WI38 (cell line): ENCODE results near the gene HTR3B.
"Not testable (repeated sequence)": the region's sequence is repeated elsewhere in the genome, so short reads cannot be mapped to it uniquely, and the experiment has no call there.

ENCODE experiments used
- H3K4me3 ChIP-seq: 2 replicates; pipeline ENCODE4 v1.5.1; 2011; ENCODE audit warnings: low read depth, mild to moderate bottlenecking, control low read depth, low read length
- TF ChIP-seq, protein P1 (sequence below): IDR thresholded peaks from 2 replicates; pipeline ENCODE4 v1.5.1; 2012; ENCODE audit warnings: low read depth, mild to moderate bottlenecking, control low read depth, low read length

HTR3B gene

DNA sequence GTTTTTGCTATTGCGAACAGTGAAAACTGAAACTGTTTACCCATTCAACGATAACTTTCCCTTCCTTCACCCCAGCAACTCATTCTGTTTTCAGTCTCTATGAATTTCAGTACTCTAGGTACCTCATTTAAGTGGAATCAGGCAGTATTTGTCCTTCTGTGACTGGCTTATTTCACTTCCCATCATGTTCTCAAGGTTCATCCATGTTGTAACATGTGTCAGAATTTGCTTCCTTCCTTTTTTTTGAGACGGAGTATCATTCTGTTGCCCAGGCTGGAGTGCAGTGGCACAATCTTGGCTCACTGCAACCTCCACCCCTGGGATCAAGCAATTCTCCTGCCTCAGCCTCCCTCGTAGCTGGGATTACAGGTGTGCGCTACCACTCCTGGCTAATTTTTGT lies 23.7 kb downstream of the HTR3B start:
- no peak overlapping the region for H3K4me3 ChIP-seq
- TF ChIP-seq, protein P1, sequence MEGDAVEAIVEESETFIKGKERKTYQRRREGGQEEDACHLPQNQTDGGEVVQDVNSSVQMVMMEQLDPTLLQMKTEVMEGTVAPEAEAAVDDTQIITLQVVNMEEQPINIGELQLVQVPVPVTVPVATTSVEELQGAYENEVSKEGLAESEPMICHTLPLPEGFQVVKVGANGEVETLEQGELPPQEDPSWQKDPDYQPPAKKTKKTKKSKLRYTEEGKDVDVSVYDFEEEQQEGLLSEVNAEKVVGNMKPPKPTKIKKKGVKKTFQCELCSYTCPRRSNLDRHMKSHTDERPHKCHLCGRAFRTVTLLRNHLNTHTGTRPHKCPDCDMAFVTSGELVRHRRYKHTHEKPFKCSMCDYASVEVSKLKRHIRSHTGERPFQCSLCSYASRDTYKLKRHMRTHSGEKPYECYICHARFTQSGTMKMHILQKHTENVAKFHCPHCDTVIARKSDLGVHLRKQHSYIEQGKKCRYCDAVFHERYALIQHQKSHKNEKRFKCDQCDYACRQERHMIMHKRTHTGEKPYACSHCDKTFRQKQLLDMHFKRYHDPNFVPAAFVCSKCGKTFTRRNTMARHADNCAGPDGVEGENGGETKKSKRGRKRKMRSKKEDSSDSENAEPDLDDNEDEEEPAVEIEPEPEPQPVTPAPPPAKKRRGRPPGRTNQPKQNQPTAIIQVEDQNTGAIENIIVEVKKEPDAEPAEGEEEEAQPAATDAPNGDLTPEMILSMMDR: no peak

DNA sequence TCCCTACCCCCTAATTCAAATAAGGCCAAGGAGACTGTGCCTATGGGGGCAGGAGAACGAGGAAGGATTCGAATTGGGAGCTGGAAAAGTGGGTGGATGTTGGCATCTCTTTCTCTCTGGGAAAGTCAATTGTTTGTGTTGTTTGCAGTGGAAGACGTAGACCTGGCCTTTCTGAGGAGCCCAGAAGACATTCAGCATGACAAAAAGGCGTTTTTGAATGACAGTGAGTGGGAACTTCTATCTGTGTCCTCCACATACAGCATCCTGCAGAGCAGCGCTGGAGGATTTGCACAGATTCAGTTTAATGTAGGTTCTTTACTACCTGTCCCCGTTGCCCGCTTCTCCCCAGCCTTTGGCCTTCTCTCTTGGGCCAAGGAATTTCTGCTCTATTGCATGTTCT lies 28.2 kb downstream of the HTR3B start:
- no peak overlapping the region for H3K4me3 ChIP-seq
- TF ChIP-seq, protein P1: no peak

DNA sequence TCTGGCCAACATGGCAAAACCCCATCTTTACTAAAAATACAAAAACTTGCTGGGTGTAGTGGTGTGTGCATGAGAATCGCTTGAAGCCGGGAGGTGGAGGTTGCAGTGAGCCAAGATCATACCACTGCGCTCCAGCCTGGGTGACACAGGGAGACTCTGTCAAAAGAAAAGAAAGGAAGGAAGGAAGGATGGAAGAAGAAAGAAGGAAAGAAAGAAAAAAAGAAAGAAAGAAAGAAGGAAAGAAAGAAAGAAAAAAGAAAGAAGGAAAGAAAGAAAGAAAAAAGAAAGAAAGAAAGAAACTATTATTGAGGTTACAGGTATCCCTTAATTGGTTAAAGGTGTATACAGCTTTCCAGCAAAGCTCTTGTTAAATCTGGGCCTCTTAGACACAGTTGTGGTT lies 29.6 kb downstream of the HTR3B start:
- H3K4me3 ChIP-seq: not testable (repeated sequence)

DNA sequence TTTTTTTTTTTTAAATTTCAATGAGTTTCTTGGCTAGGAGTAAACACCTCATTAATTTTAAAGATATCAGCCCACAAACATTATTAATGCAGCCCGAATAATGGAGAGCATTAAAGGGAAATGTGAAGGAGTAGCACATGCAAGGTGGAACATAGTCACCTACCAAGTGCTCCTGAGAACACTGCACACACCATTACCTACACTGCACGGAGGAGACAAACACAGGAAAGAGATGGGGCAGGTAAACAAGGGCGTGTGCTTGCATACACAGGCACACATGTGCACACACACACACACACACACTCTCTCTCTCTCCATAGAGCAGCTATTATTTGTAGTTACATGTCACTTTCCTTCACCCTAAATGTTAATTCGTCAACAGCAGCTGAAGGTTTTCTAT lies 30.2 kb downstream of the HTR3B start:
- TF ChIP-seq, protein P1: no peak
- no peak overlapping the region for H3K4me3 ChIP-seq

DNA sequence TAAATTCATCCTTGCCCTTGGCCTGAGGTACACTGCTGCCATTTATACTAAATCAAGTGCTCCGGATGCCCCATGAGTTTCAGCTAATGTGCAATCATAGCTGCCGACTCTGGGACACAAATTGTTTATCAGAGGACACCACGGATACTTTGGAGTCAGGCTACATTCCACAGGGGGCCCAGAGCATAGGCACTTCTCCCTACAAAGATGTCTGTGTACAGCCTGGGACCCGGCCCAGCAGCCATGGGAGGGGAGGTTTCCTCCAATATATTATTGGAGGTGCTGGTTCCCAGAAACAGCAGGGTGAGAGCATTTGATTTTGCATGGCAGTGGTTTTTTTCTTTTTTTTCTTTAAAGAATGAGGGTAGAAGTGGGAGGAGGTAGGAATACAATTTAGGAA lies 31.3 kb downstream of the HTR3B start:
- TF ChIP-seq, protein P1: no peak
- H3K4me3 ChIP-seq: no peak overlapping the region

DNA sequence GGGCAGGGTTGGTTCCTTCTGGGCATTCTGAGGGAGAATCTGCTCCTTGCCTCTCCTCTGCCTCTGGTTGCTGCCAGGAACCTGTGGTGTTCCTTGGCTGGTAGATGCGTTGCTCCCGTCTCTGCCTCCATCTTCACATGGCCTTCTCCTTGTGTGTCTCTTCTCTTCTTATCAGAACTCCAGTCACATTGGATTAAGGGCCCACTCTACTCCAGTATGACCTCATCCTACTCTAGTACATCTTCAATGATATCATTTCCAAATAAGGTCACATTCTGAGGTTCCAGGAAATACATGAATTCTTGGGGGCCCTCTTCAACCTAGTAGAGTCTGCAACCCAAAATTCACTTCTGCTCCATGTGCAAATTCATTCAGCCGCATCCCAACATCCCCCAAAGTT lies 33.3 kb downstream of the HTR3B start:
- no peak overlapping the region for H3K4me3 ChIP-seq
- TF ChIP-seq, protein P1: no peak

DNA sequence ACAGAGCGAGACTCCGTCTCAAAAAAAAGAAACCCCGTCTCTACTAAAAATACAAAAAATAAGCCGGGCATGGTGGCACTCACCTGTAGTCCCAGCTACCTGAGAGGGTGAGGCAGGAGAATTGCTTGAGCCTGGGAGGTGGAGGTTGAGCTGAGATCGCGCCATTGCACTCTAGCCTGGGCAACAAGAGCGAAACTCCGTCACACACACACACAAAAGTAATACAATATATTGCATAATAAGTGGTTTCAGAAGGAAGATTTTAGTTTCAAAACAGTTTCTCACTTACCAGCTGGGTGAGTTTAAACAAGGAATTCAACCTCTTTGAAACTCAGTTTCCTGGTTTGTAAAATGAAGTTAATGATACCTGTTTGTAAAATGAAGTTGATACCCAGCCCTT lies 37.7 kb downstream of the HTR3B start:
- H3K4me3 ChIP-seq: no peak overlapping the region
- TF ChIP-seq, protein P1: no peak

DNA sequence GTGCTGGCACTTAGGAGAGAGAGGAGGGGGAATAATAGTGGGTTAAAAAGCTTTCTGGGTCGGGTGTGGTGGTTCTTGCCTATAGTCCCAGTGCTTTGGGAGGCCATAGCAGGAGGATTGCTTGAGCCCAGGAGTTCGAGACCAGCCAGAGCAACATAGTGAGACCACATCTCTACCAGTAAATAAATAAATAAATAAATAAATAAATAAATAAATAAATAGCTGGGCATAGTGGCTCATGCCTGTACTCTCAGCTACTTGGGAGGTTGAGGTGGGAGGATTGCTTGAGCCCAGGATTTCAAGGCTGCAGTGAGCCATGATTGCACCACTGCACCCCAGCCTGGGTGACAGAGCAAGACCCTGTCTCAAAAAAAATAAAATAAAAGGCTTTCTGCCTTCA lies 41.6 kb downstream of the HTR3B start:
- not testable (repeated sequence) for H3K4me3 ChIP-seq

DNA sequence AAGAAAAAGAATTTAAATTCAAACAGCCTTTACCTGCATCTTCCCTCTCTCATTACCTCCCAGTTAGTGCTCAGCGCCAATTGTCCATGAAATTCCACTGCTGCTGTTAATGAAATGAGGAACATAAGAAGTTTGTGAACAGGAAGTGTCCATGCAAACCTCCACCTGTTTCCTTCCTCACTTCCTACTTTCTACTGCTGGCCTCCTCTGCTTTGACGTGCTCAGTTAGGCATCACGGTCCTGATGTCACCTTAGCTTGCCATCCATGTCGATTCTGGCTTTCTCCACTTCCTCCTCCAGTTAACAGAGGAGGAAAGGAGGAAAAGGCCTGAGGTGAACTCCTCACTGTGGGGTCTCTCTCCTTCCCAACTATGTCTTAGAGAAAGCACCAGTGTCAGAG lies 43.4 kb downstream of the HTR3B start:
- TF ChIP-seq, protein P1: no peak
- H3K4me3 ChIP-seq: no peak overlapping the region
